ENCODE measurements around the gene PGBD5. TPM values are rescaled to one million over a fixed set of nuclear protein-coding genes. Genes with fewer than 3 reads are reported as not detected.

The PGBD5 gene
- total and polyA plus RNA-seq, 9 of the 15 experiments (the other 6 are each of a cell fraction or from before 2014, with no cell fraction given) = under 0.01 to 0.40 (median 0.10) TPM; not detected in 3

GRCh38 chr1:230427981-230428380 is 1.8 kb upstream of the PGBD5 start:
- in situ Hi-C loops (cut with MboI) (no loop called here), intact Hi-C loops (cut with micrococcal nuclease) (no loop called here)
- no peak for DNase-seq (ENCODE audit: extremely low read depth in 1 of 4, low spot score in 3 of 4)
- TF ChIP-seq, protein P1, sequence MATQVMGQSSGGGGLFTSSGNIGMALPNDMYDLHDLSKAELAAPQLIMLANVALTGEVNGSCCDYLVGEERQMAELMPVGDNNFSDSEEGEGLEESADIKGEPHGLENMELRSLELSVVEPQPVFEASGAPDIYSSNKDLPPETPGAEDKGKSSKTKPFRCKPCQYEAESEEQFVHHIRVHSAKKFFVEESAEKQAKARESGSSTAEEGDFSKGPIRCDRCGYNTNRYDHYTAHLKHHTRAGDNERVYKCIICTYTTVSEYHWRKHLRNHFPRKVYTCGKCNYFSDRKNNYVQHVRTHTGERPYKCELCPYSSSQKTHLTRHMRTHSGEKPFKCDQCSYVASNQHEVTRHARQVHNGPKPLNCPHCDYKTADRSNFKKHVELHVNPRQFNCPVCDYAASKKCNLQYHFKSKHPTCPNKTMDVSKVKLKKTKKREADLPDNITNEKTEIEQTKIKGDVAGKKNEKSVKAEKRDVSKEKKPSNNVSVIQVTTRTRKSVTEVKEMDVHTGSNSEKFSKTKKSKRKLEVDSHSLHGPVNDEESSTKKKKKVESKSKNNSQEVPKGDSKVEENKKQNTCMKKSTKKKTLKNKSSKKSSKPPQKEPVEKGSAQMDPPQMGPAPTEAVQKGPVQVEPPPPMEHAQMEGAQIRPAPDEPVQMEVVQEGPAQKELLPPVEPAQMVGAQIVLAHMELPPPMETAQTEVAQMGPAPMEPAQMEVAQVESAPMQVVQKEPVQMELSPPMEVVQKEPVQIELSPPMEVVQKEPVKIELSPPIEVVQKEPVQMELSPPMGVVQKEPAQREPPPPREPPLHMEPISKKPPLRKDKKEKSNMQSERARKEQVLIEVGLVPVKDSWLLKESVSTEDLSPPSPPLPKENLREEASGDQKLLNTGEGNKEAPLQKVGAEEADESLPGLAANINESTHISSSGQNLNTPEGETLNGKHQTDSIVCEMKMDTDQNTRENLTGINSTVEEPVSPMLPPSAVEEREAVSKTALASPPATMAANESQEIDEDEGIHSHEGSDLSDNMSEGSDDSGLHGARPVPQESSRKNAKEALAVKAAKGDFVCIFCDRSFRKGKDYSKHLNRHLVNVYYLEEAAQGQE (IDR thresholded peaks at IDR 0.05; ENCODE audit: borderline replicate concordance) = no peak
- TF ChIP-seq, protein P1 (CRISPR knock-in tag; IDR thresholded peaks at IDR 0.05; ENCODE audit: low read depth) = no peak
- TF ChIP-seq CBX2 (IDR thresholded peaks at IDR 0.05; ENCODE audit: insufficient read depth, low read length, poor library complexity, severe bottlenecking) (no peak), ZBED1 (IDR thresholded peaks at IDR 0.05) (no peak), SNRNP70 (optimal IDR thresholded peaks at IDR 0.05; ENCODE audit: low read depth, low read length) (no peak), SMARCA5 (IDR thresholded peaks at IDR 0.05) (no peak), BCOR (IDR thresholded peaks at IDR 0.05) (no peak), NKRF (IDR thresholded peaks at IDR 0.05; ENCODE audit: borderline replicate concordance) (no peak), XRCC5 (IDR thresholded peaks at IDR 0.05; ENCODE audit: low read depth, low read length) (no peak), CGGBP1 (CRISPR knock-in tag; IDR thresholded peaks at IDR 0.05) (no peak)
- TF ChIP-seq, protein P2, sequence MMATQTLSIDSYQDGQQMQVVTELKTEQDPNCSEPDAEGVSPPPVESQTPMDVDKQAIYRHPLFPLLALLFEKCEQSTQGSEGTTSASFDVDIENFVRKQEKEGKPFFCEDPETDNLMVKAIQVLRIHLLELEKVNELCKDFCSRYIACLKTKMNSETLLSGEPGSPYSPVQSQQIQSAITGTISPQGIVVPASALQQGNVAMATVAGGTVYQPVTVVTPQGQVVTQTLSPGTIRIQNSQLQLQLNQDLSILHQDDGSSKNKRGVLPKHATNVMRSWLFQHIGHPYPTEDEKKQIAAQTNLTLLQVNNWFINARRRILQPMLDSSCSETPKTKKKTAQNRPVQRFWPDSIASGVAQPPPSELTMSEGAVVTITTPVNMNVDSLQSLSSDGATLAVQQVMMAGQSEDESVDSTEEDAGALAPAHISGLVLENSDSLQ (IDR thresholded peaks at IDR 0.05) = no peak

More at GRCh38 chr1:230427981-230428380, 1.8 kb upstream of the PGBD5 start:
- 0% methylated on average over 3 of the region's 3 CpGs for WGBS (ENCODE audit: insufficient coverage, low coverage, missing lambda C conversion rate)
- Histone ChIP-seq H3K4me3 (no peak overlapping the region), H2AFZ (ENCODE audit: low read depth, low read length) (no peak overlapping the region), H3K9me1 (ENCODE audit: control insufficient read depth, insufficient read depth, low read length) (no peaks in the 10 kb centered on the region), H3K27ac (ENCODE audit: extremely low read depth, low read depth, low read length) (no peak overlapping the region), H3K9ac (ENCODE audit: insufficient read depth in 1 of 2, low read depth in 2 of 2, low read length in 2 of 2) (no peak overlapping the region), H3K4me1 (replicated peaks in 1 of 2; ENCODE audit: control insufficient read depth in 2 of 2, insufficient read depth in 2 of 2, low read length in 2 of 2) (peaks cover 0 to 14% of the 10 kb centered on the region in 2 experiments; a peak in 2 of 5 replicates), H4K20me1 (replicated peaks; ENCODE audit: control insufficient read depth, insufficient read depth, low read length) (peaks cover 10% of the 10 kb centered on the region), H3K9me3 (replicated peaks; ENCODE audit: control insufficient read depth, insufficient read depth, low read depth, low read length) (no peaks in the 10 kb centered on the region), H3K4me2 (ENCODE audit: insufficient read depth, low read length) (no peak overlapping the region), H3K36me3 (ENCODE audit: control insufficient read depth, insufficient read depth, low read length) (no peaks in the 10 kb centered on the region), H3K27me3 (ENCODE audit: control insufficient read depth in 2 of 2, insufficient read depth in 2 of 2, low read length in 2 of 2) (peaks cover 25 to 31% of the 10 kb centered on the region in 2 experiments), H3K79me2 (ENCODE audit: control insufficient read depth, insufficient read depth, low read length) (no peaks in the 10 kb centered on the region)
- BruUV-seq (replicated peaks) = no TSS peak
- FAIRE-seq (no peak), ATAC-seq (no peak)
- ChIA-PET POLR2A (no interaction called here), CTCF (ENCODE audit: low intra/inter-chr PET ratio) (no interaction called here)

Measured in K562 (cell line).